Suprapubic skin (tissue), 4 donors: ENCODE results near the gene OR56A1. TPM values are rescaled to one million over a fixed set of nuclear protein-coding genes. Genes with fewer than 3 reads are reported as not detected.

ENCODE experiments used
- DNase-seq, 2 donors: peaks; one replicate each; pipeline ENCODE4 v3.0.0-alpha.2; 2019; ENCODE audit warnings: low spot score in 2 of 2
- H3K27ac ChIP-seq: fragments of 200-600 bp; sonication (generic); one replicate; pipeline ENCODE4 v1.5.1; 2019
- H3K27me3 ChIP-seq: fragments of 200-600 bp; sonication (generic); one replicate; pipeline ENCODE4 v1.5.1; 2019
- H3K36me3 ChIP-seq: fragments of 200-600 bp; sonication (generic); one replicate; pipeline ENCODE4 v1.5.1; 2019
- H3K4me1 ChIP-seq: fragments of 200-600 bp; sonication (generic); one replicate; pipeline ENCODE4 v1.5.1; 2019
- H3K4me3 ChIP-seq: fragments of 200-600 bp; sonication (generic); one replicate; pipeline ENCODE4 v1.5.1; 2019; ENCODE audit warnings: mild to moderate bottlenecking
- H3K9me3 ChIP-seq: fragments of 200-600 bp; sonication (generic); one replicate; pipeline ENCODE4 v1.5.1; 2019
- CTCF ChIP-seq, 2 donors: fragments of 200-600 bp in 1 of 2; fragments of 450-650 bp in 1 of 2; sonication (generic) in 1 of 2; IDR thresholded peaks; one replicate each; pipeline ENCODE4 v1.5.1; 2016 to 2019; ENCODE audit warnings: antibody characterized with exemption in 2 of 2, mild to moderate bottlenecking in 1 of 2, moderate library complexity in 1 of 2
- EP300 ChIP-seq: sonication (generic); formaldehyde crosslinking; IDR thresholded peaks from one replicate; pipeline ENCODE4 v1.6.1; 2017; ENCODE audit warnings: antibody characterized with exemption
- POLR2A ChIP-seq, 2 donors: fragments of 450-650 bp; IDR thresholded peaks; one replicate each; pipeline ENCODE4 v1.6.1; 2017; ENCODE audit warnings: antibody characterized with exemption in 2 of 2, mild to moderate bottlenecking in 2 of 2, moderate library complexity in 2 of 2
- POLR2AphosphoS5 ChIP-seq, 3 donors: sonication (generic); formaldehyde crosslinking; IDR thresholded peaks; one replicate each; pipeline ENCODE4 v1.6.1; 2017; ENCODE audit warnings: antibody characterized with exemption in 3 of 3
- WGBS: methylation state at CpG from one replicate; pipeline ENCODE4 v1.1.5; 2018; 5-methylcytosine and 5-hydroxymethylcytosine counted together
- total RNA-seq, 4 donors: library from RNA; depleted of rRNA; stranded (reverse); fragments of >200 nt; gene quantifications; one replicate each; pipeline ENCODE4 v1.1.0, GENCODE V29; 2016

The OR56A1 gene
- total RNA-seq, 4 donors from 2014 or later: 0.25 to 1.2 (median 0.31) TPM; not detected in 1

GRCh38 chr11:5992604-5993251 is 37.8 kb downstream of the OR56A1 start:
- no peaks in the 10 kb centered on the region for H3K4me1 ChIP-seq
- WGBS: 54% methylated on average over 3 of the region's 3 CpGs
- H3K4me3 ChIP-seq: no peak overlapping the region
- DNase-seq: no peak
- H3K36me3 ChIP-seq: no peaks in the 10 kb centered on the region
- no peaks in the 10 kb centered on the region for H3K9me3 ChIP-seq
- no peaks in the 10 kb centered on the region for H3K27me3 ChIP-seq
- no peak for TF ChIP-seq EP300
- peak in 1 of 2 donors; percentile 30 for TF ChIP-seq CTCF (IDR thresholded peaks at IDR 0.05)
- no peak overlapping the region for H3K27ac ChIP-seq

GRCh38 chr11:5992150-5992549 is 38.4 kb downstream of the OR56A1 start:
- no peaks in the 10 kb centered on the region for H3K9me3 ChIP-seq
- H3K4me1 ChIP-seq: no peaks in the 10 kb centered on the region
- no peak overlapping the region for H3K4me3 ChIP-seq
- no peaks in the 10 kb centered on the region for H3K27me3 ChIP-seq
- no peaks in the 10 kb centered on the region for H3K36me3 ChIP-seq
- no peak for DNase-seq
- WGBS: 72% methylated on average over 3 of the region's 3 CpGs
- no peak overlapping the region for H3K27ac ChIP-seq
- no peak for TF ChIP-seq CTCF (IDR thresholded peaks at IDR 0.05)
- TF ChIP-seq EP300: no peak
- no peak for TF ChIP-seq POLR2AphosphoS5 (IDR thresholded peaks at IDR 0.05)
- TF ChIP-seq POLR2A (IDR thresholded peaks at IDR 0.05): no peak

- Histone ChIP-seq H3K9me3 (no peaks in the 10 kb centered on the region), H3K27me3 (no peaks in the 10 kb centered on the region), H3K4me1 (no peaks in the 10 kb centered on the region), H3K36me3 (no peaks in the 10 kb centered on the region), H3K27ac (no peak overlapping the region), H3K4me3 (no peak overlapping the region)
- WGBS: 87% methylated on average over 4 of the region's 4 CpGs
- no peak for TF ChIP-seq CTCF (IDR thresholded peaks at IDR 0.05)
- no peak for TF ChIP-seq POLR2AphosphoS5 (IDR thresholded peaks at IDR 0.05)
- no peak for TF ChIP-seq EP300
- no peak for TF ChIP-seq POLR2A (IDR thresholded peaks at IDR 0.05)
- no peak for DNase-seq
These were observed 41.4 kb downstream of the OR56A1 start for GRCh38 chr11:5989203-5989602.

GRCh38 chr11:5986885-5987284 is 43.7 kb downstream of the OR56A1 start, which contains the start of gene OR52L1:
Gene OR52L1 (minus strand): TSS chr11:5986985. CDS start chr11:5986930, 55 bp downstream.
- Histone ChIP-seq H3K4me3 (no peak within 1 kb of the TSS), H3K36me3 (no peaks in the 10 kb centered on the region), H3K4me1 (no peaks in the 10 kb centered on the region), H3K9me3 (no peaks in the 10 kb centered on the region), H3K27ac (no peak within 1 kb of the TSS), H3K27me3 (no peaks in the 10 kb centered on the region)
- TF ChIP-seq POLR2AphosphoS5 (IDR thresholded peaks at IDR 0.05): no peak
- TF ChIP-seq CTCF (IDR thresholded peaks at IDR 0.05): no peak
- TF ChIP-seq POLR2A (IDR thresholded peaks at IDR 0.05): no peak
- no peak for TF ChIP-seq EP300
- 54% methylated on average over 1 of the region's 1 CpG for WGBS
- DNase-seq: no peak

GRCh38 chr11:5983443-5983842 is 47.1 kb downstream of the OR56A1 start:
- 54% methylated on average over 1 of the region's 1 CpG for WGBS
- DNase-seq: no peak

More at GRCh38 chr11:5983443-5983842, 47.1 kb downstream of the OR56A1 start:
- Histone ChIP-seq H3K27me3 (no peaks in the 10 kb centered on the region), H3K4me1 (no peaks in the 10 kb centered on the region), H3K9me3 (no peaks in the 10 kb centered on the region), H3K4me3 (no peak overlapping the region), H3K27ac (no peak overlapping the region), H3K36me3 (no peaks in the 10 kb centered on the region)
- TF ChIP-seq POLR2AphosphoS5 (IDR thresholded peaks at IDR 0.05): no peak
- TF ChIP-seq POLR2A (IDR thresholded peaks at IDR 0.05): no peak
- TF ChIP-seq CTCF (IDR thresholded peaks at IDR 0.05): no peak
- TF ChIP-seq EP300: no peak
